ENCODE data around the gene DBT.
"Not testable (repeated sequence)": the region's sequence is repeated elsewhere in the genome, so short reads cannot be mapped to it uniquely, and the experiment has no call there.

The DBT gene

DNA sequence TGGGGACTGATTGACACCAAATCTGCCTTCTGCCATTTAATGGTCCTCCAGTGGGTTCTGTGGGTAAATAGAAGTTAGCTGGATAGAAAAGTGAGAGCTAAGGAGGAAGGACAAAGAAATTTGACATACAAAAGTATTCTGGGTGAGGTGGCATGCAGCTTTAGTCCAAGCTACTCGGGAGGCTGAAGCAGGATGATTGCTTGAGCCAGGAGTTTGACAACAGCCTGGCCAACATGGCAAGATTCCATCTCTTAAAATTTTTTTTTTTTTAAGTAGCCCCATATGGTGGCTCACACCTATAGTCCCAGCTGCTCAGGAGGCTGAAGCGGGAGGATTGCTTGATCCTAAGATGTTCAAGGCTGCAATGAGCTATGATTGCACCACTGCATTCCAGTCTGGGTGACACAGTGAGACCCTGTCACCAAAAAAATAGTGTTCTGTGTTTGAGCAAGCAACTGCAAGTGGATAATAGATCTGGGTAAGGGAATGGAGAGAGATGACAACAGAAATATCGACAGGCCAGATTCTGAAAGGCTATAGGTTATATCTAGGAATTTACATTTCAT is 29.8 kb upstream of the DBT start:
- Histone ChIP-seq H4K20me1 (peaks cover 0 to 68% (median 13%) of the 10 kb centered on the region in 11 experiments; a peak in 10 of 22 replicates), H3K36me3 (peaks cover 98 to 100% (median 100%) of the 10 kb centered on the region in 11 experiments), H3K9me3 (replicated peaks in 1 of 11) (no peaks in the 10 kb centered on the region), H3K27ac (no peak overlapping the region), H3K4me2 (no peak overlapping the region), H3K4me1 (no peaks in the 10 kb centered on the region), H3K4me3 (no peak overlapping the region), H3K27me3 (no peaks in the 10 kb centered on the region), H3K9ac (no peak overlapping the region)
- TF ChIP-seq Cebpa-rat (IDR thresholded peaks at IDR 0.05), result no peak

GRCh38 chr1:100277866-100278265 is 28.2 kb upstream of the DBT start:
- peaks cover 97 to 100% (median 100%) of the 10 kb centered on the region in 11 experiments for H3K36me3 ChIP-seq
- H3K27me3 ChIP-seq, result no peaks in the 10 kb centered on the region
- H3K4me1 ChIP-seq, result no peaks in the 10 kb centered on the region
- H3K9ac ChIP-seq, result no peak overlapping the region
- no peak overlapping the region for H3K27ac ChIP-seq
- no peak for TF ChIP-seq Cebpa-rat (IDR thresholded peaks at IDR 0.05)
- peaks cover 0 to 81% (median 13%) of the 10 kb centered on the region in 11 experiments; a peak in 10 of 22 replicates for H4K20me1 ChIP-seq
- H3K4me2 ChIP-seq, result no peak overlapping the region
- no peak overlapping the region for H3K4me3 ChIP-seq
- H3K9me3 ChIP-seq (replicated peaks in 1 of 11), result no peaks in the 10 kb centered on the region

GRCh38 chr1:100268202-100268601 is 18.6 kb upstream of the DBT start:
- Histone ChIP-seq H3K4me3 (peak overlapping the region in 1 of 10 experiments; percentile 90; a peak in 5 of 20 replicates), H3K27ac (no peak overlapping the region), H3K27me3 (no peaks in the 10 kb centered on the region), H4K20me1 (peaks cover 0 to 50% (median 18%) of the 10 kb centered on the region in 11 experiments; a peak in 10 of 22 replicates), H3K4me1 (peaks cover 17 to 51% (median 28%) of the 10 kb centered on the region in 10 experiments), H3K9me3 (replicated peaks in 1 of 11) (peaks cover 5 to 19% (median 15%) of the 10 kb centered on the region in 11 experiments; a peak in 19 of 22 replicates), H3K36me3 (peaks cover 55 to 77% (median 60%) of the 10 kb centered on the region in 11 experiments), H3K4me2 (peak overlapping the region; percentile 84 to 98 (median 91); a peak in 20 of 22 replicates), H3K9ac (peak overlapping the region in 2 of 11 experiments; percentile 25 to 93; a peak in 2 of 22 replicates)
- TF ChIP-seq Cebpa-rat (IDR thresholded peaks at IDR 0.05), result no peak

- H4K20me1 ChIP-seq, result peaks cover 0 to 41% (median 12%) of the 10 kb centered on the region in 11 experiments; a peak in 10 of 22 replicates
- peaks cover 17 to 51% (median 28%) of the 10 kb centered on the region in 10 experiments for H3K4me1 ChIP-seq
- peaks cover 5 to 27% (median 15%) of the 10 kb centered on the region in 11 experiments; a peak in 19 of 22 replicates for H3K9me3 ChIP-seq (replicated peaks in 1 of 11)
- peak overlapping the region in 8 of 11 experiments; percentile 76 to 94 (median 87); a peak in 12 of 22 replicates for H3K27ac ChIP-seq
- H3K36me3 ChIP-seq, result peaks cover 46 to 67% (median 52%) of the 10 kb centered on the region in 11 experiments
- TF ChIP-seq Cebpa-rat (IDR thresholded peaks at IDR 0.05), result no peak
- H3K9ac ChIP-seq, result peak overlapping the region; percentile 86 to 96 (median 94)
- peak overlapping the region; percentile 83 to 99 (median 93) for H3K4me3 ChIP-seq
- no peaks in the 10 kb centered on the region for H3K27me3 ChIP-seq
- H3K4me2 ChIP-seq, result peak overlapping the region; percentile 84 to 98 (median 91)
These were observed 17.6 kb upstream of the DBT start for GRCh38 chr1:100267284-100267683.

DNA sequence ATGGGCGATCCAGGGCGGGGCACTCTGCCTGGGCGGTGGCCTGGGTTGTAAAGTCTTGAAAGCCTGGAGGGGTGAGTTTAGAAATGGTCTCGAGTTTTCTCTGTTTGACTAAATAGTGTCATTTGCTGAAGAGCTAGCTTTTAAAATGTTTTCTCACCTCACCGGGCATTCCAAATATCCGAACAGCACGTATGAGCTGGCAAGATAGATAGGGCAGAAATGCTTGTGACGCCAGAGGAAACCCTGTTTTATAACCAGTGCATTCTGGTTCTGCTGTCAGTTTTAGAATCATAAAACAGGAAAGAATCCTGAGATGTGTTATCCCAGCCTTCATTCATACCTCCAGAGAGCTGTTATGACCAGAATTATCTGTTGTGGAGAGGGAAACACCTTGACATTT is 17.1 kb upstream of the DBT start:
- Histone ChIP-seq H3K4me1 (peaks cover 17 to 51% (median 28%) of the 10 kb centered on the region in 10 experiments), H3K9me3 (replicated peaks in 1 of 11) (peaks cover 5 to 32% (median 15%) of the 10 kb centered on the region in 11 experiments; a peak in 19 of 22 replicates), H3K36me3 (peaks cover 41 to 62% (median 46%) of the 10 kb centered on the region in 11 experiments), H4K20me1 (peaks cover 0 to 36% (median 7%) of the 10 kb centered on the region in 11 experiments; a peak in 9 of 22 replicates), H3K4me2 (peak overlapping the region; percentile 84 to 98 (median 91)), H3K27ac (peak overlapping the region; percentile 76 to 95 (median 91)), H3K4me3 (peak overlapping the region; percentile 83 to 99 (median 93)), H3K27me3 (no peaks in the 10 kb centered on the region), H3K9ac (peak overlapping the region; percentile 86 to 96 (median 94))
- no peak for TF ChIP-seq Cebpa-rat (IDR thresholded peaks at IDR 0.05)

GRCh38 chr1:100265931-100266740 is 16.5 kb upstream of the DBT start, which contains the start of gene RTCA:
Gene RTCA (plus strand): TSS chr1:100266216. CDS start chr1:100266376, 160 bp downstream.
- Histone ChIP-seq H3K4me3 (peak within 1 kb of the TSS; percentile 83 to 99 (median 93)), H3K27ac (peak within 1 kb of the TSS; percentile 76 to 95 (median 91)), H3K9ac (peak within 1 kb of the TSS; percentile 86 to 96 (median 94)), H3K27me3 (no peaks in the 10 kb centered on the region), H3K36me3 (peaks cover 34 to 60% (median 40%) of the 10 kb centered on the region in 11 experiments), H3K4me1 (peaks cover 17 to 46% (median 28%) of the 10 kb centered on the region in 10 experiments), H3K4me2 (peak within 1 kb of the TSS; percentile 84 to 98 (median 93)), H4K20me1 (peaks cover 0 to 30% (median 7%) of the 10 kb centered on the region in 11 experiments; a peak in 8 of 22 replicates), H3K9me3 (replicated peaks in 1 of 11) (peaks cover 7 to 38% (median 15%) of the 10 kb centered on the region in 11 experiments; a peak in 19 of 22 replicates)
- no peak for TF ChIP-seq Cebpa-rat (IDR thresholded peaks at IDR 0.05)

GRCh38 chr1:100265562-100265930 is 15.9 kb upstream of the DBT start:
- H3K27ac ChIP-seq, result peak overlapping the region; percentile 47 to 95 (median 91); a peak in 21 of 22 replicates

GRCh38 chr1:100264081-100264480 is 14.4 kb upstream of the DBT start:
- H3K9ac ChIP-seq, H3K27ac ChIP-seq, H3K27me3 ChIP-seq, H3K4me3 ChIP-seq: not testable (repeated sequence)
- Histone ChIP-seq H4K20me1 (peaks cover 0 to 21% (median 0%) of the 10 kb centered on the region in 11 experiments; a peak in 5 of 22 replicates), H3K4me2 (peak overlapping the region in 2 of 11 experiments; percentile 35 to 37; a peak in 3 of 22 replicates), H3K36me3 (peaks cover 16 to 40% (median 20%) of the 10 kb centered on the region in 11 experiments), H3K9me3 (replicated peaks in 1 of 11) (peaks cover 7 to 41% (median 15%) of the 10 kb centered on the region in 11 experiments; a peak in 19 of 22 replicates), H3K4me1 (peaks cover 17 to 38% (median 28%) of the 10 kb centered on the region in 10 experiments)

More at GRCh38 chr1:100265562-100265930, 15.9 kb upstream of the DBT start:
- Histone ChIP-seq H3K36me3 (peaks cover 29 to 54% (median 34%) of the 10 kb centered on the region in 11 experiments), H3K9me3 (replicated peaks in 1 of 11) (peaks cover 7 to 41% (median 15%) of the 10 kb centered on the region in 11 experiments; a peak in 19 of 22 replicates), H4K20me1 (peaks cover 0 to 30% (median 5%) of the 10 kb centered on the region in 11 experiments; a peak in 6 of 22 replicates), H3K4me1 (peaks cover 17 to 45% (median 28%) of the 10 kb centered on the region in 10 experiments), H3K9ac (peak overlapping the region; percentile 86 to 96 (median 94)), H3K4me2 (peak overlapping the region; percentile 84 to 96 (median 91)), H3K27me3 (no peaks in the 10 kb centered on the region), H3K4me3 (peak overlapping the region; percentile 83 to 99 (median 93))
- TF ChIP-seq Cebpa-rat (IDR thresholded peaks at IDR 0.05), result no peak
